Neural cell (in vitro differentiated cells): ENCODE measurements around the gene PCDH10. TPM values are rescaled to one million over a fixed set of nuclear protein-coding genes. Genes with fewer than 3 reads are reported as not detected.
"Not testable (repeated sequence)": the region's sequence is repeated elsewhere in the genome, so short reads cannot be mapped to it uniquely, and the experiment has no call there.

Experiments
- H2AFZ ChIP-seq: fragments of 200-600, 300-800 bp; sonication (generic), shearing (Covaris generic); 2 replicates; pipeline ENCODE4 v1.6.0; 2014; ENCODE audit warnings: low read depth, mild to moderate bottlenecking, antibody characterized with exemption, low read length, moderate library complexity
- H3F3A ChIP-seq: fragments of 200-600 bp; shearing (Covaris generic); 2 replicates; pipeline ENCODE4 v1.6.1; 2016; ENCODE audit warnings: mild to moderate bottlenecking, moderate library complexity, mixed read lengths, antibody characterized with exemption, low read length; ENCODE audit not compliant: insufficient read depth, poor library complexity, severe bottlenecking
- H3K27ac ChIP-seq: fragments of 200-600, 300-800 bp; sonication (generic), shearing (Covaris generic); 2 replicates; pipeline ENCODE4 v1.5.1; 2014; ENCODE audit warnings: mild to moderate bottlenecking, low read length, moderate library complexity
- H3K27me3 ChIP-seq: fragments of 300-800, 200-600 bp; sonication (generic), shearing (Covaris generic); 2 replicates; pipeline ENCODE4 v1.6.0; 2014; ENCODE audit warnings: mild to moderate bottlenecking, low read depth, low read length, moderate library complexity; ENCODE audit not compliant: insufficient read depth
- H3K36me3 ChIP-seq: fragments of 300-800, 200-600 bp; sonication (generic), shearing (Covaris generic); 2 replicates; pipeline ENCODE4 v1.5.1; 2014; ENCODE audit warnings: mild to moderate bottlenecking, antibody characterized with exemption, low read length, moderate library complexity; ENCODE audit not compliant: insufficient read depth
- H3K4me2 ChIP-seq: fragments of 300-800, 200-600 bp; sonication (generic), shearing (Covaris generic); 2 replicates; pipeline ENCODE4 v1.6.0; 2014; ENCODE audit warnings: mild to moderate bottlenecking, low read length
- H3K4me3 ChIP-seq: fragments of 300-800, 200-600 bp; sonication (generic), shearing (Covaris generic); 2 replicates; pipeline ENCODE4 v1.5.1; 2014; ENCODE audit warnings: mild to moderate bottlenecking, low read length, moderate library complexity
- H3K79me2 ChIP-seq: fragments of 200-600 bp; shearing (Covaris generic); replicated peaks from 2 replicates; pipeline ENCODE4 v1.6.0; 2014; ENCODE audit warnings: mild to moderate bottlenecking, low read length, moderate library complexity; ENCODE audit not compliant: insufficient read depth
- H3K9ac ChIP-seq: fragments of 300-800, 200-600 bp; sonication (generic), shearing (Covaris generic); 2 replicates; pipeline ENCODE4 v1.6.1; 2016; ENCODE audit warnings: mild to moderate bottlenecking, low read length, mixed read lengths
- H3K9me2 ChIP-seq: fragments of 200-600 bp; shearing (Covaris generic); 2 replicates; pipeline ENCODE4 v1.6.1; 2016; ENCODE audit warnings: mild to moderate bottlenecking, low read length, mixed read lengths; ENCODE audit not compliant: insufficient read depth
- H3K9me3 ChIP-seq: fragments of 200-600, 300-800 bp; sonication (generic), shearing (Covaris generic); 2 replicates; pipeline ENCODE4 v1.6.1; 2016; ENCODE audit warnings: mild to moderate bottlenecking, mixed run types, low read length, moderate library complexity, mixed read lengths
- H4K20me1 ChIP-seq: fragments of 200-600 bp; shearing (Covaris generic); 2 replicates; pipeline ENCODE4 v1.6.1; 2016; ENCODE audit warnings: mild to moderate bottlenecking, mixed run types; ENCODE audit not compliant: insufficient read depth
- CTCF ChIP-seq: fragments of 450-650 bp; IDR thresholded peaks from 2 replicates; pipeline ENCODE4 v1.5.1; 2014; ENCODE audit warnings: antibody characterized with exemption, mild to moderate bottlenecking, moderate library complexity; ENCODE audit not compliant: poor library complexity, severe bottlenecking
- EP300 ChIP-seq: fragments of 450-650 bp; conservative IDR thresholded peaks from 2 replicates; pipeline ENCODE4 v1.6.1; 2014; ENCODE audit warnings: antibody characterized with exemption, mild to moderate bottlenecking, moderate library complexity; ENCODE audit not compliant: poor library complexity, severe bottlenecking
- POLR2AphosphoS5 ChIP-seq: IDR thresholded peaks from 2 replicates; pipeline ENCODE4 v1.6.1; 2012
- RAD21 ChIP-seq: fragments of 450-650 bp; conservative IDR thresholded peaks from 2 replicates; pipeline ENCODE4 v1.6.1; 2014; ENCODE audit warnings: antibody characterized with exemption, mild to moderate bottlenecking, moderate library complexity
- REST ChIP-seq: IDR thresholded peaks from 2 replicates; pipeline ENCODE4 v1.6.1; 2012; ENCODE audit warnings: borderline replicate concordance
- TAF1 ChIP-seq: IDR thresholded peaks from 2 replicates; pipeline ENCODE4 v1.6.1; 2012; ENCODE audit warnings: low read depth
- polyA plus RNA-seq: library from polyadenylated mRNA; depleted of rRNA; stranded (reverse); fragments of >200 nt; gene quantifications from 2 replicates; pipeline ENCODE4 v1.2.3, GENCODE V29; 2014

Gene PCDH10
- polyA plus RNA-seq, 1 donor from 2014 or later, result 37.0 TPM

- Histone ChIP-seq H3K4me2 (no peak overlapping the region), H2AFZ (no peak overlapping the region), H3K79me2 (no peaks in the 10 kb centered on the region), H4K20me1 (no peaks in the 10 kb centered on the region), H3K9ac (no peak overlapping the region), H3K4me3 (no peak overlapping the region), H3K9me3 (no peaks in the 10 kb centered on the region), H3K27me3 (no peaks in the 10 kb centered on the region), H3K27ac (no peak overlapping the region), H3K36me3 (no peaks in the 10 kb centered on the region), H3F3A (no peaks in the 10 kb centered on the region), H3K9me2 (no peaks in the 10 kb centered on the region)
- TF ChIP-seq REST (no peak), EP300 (no peak), POLR2AphosphoS5 (no peak), TAF1 (no peak), CTCF (no peak), RAD21 (no peak)
Measured at GRCh38 chr4:133233922-133234321, 84.8 kb downstream of the PCDH10 start.

- not testable (repeated sequence) for H3F3A ChIP-seq, H4K20me1 ChIP-seq, H3K27me3 ChIP-seq, H3K36me3 ChIP-seq, H3K79me2 ChIP-seq, H2AFZ ChIP-seq, H3K9me2 ChIP-seq, H3K9ac ChIP-seq, H3K27ac ChIP-seq, H3K4me3 ChIP-seq, H3K9me3 ChIP-seq, H3K4me2 ChIP-seq
Measured at GRCh38 chr4:133240451-133240850, 91.4 kb downstream of the PCDH10 start.
